ENCODE results near the gene TMEM38A.
"Not testable (repeated sequence)": the region's sequence is repeated elsewhere in the genome, so short reads cannot be mapped to it uniquely, and the experiment has no call there.

DNA sequence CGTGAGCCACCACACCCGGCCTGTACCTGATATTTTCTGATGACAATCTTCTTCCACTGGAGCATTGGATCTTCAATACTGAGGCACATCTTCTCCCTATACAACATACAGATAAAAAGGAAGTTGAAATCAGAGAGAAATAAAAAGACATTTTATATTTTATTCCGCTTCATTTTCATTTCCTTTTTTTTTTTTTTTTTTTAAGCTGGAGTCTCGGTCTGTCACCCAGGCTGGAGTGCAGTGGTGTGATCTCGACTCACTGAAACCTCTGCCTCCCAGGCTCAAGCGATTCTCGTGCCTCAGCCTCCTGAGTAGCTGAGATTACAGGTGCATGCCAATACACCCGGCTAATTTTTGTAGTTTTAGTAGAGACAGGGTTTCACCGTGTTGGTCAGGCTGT, 51.4 kb downstream of the TMEM38A start:
- not testable (repeated sequence) for TF ChIP-seq POLR2A, POLR2AphosphoS5 (IDR thresholded peaks at IDR 0.05)
- TF ChIP-seq, protein P1, sequence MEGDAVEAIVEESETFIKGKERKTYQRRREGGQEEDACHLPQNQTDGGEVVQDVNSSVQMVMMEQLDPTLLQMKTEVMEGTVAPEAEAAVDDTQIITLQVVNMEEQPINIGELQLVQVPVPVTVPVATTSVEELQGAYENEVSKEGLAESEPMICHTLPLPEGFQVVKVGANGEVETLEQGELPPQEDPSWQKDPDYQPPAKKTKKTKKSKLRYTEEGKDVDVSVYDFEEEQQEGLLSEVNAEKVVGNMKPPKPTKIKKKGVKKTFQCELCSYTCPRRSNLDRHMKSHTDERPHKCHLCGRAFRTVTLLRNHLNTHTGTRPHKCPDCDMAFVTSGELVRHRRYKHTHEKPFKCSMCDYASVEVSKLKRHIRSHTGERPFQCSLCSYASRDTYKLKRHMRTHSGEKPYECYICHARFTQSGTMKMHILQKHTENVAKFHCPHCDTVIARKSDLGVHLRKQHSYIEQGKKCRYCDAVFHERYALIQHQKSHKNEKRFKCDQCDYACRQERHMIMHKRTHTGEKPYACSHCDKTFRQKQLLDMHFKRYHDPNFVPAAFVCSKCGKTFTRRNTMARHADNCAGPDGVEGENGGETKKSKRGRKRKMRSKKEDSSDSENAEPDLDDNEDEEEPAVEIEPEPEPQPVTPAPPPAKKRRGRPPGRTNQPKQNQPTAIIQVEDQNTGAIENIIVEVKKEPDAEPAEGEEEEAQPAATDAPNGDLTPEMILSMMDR (IDR thresholded peaks at IDR 0.05), result not testable (repeated sequence)

All from sigmoid colon (tissue), 4 donors.